Coronary artery (tissue), 2 donors: ENCODE results near the gene ASIC5.
A peak's percentile ranks its signal among the peaks of the same experiment; 100 is the strongest.
"Not testable (repeated sequence)": the region's sequence is repeated elsewhere in the genome, so short reads cannot be mapped to it uniquely, and the experiment has no call there.

Source experiments
- DNase-seq: peaks from one replicate; pipeline ENCODE4 v3.0.0-alpha.2; 2017; ENCODE audit warnings: low spot score
- H3K27ac ChIP-seq, 2 donors: fragments of 200-600 bp; sonication (generic); one replicate each; pipeline ENCODE4 v1.5.1; 2016 to 2019
- H3K4me3 ChIP-seq: fragments of 200-600 bp; sonication (generic); 2 replicates; pipeline ENCODE4 v1.5.1; 2016; ENCODE audit warnings: mild to moderate bottlenecking, moderate library complexity
- TF ChIP-seq, protein P1 (sequence below): fragments of 200-600 bp; sonication (generic); IDR thresholded peaks from one replicate; pipeline ENCODE4 v1.5.1; 2019; ENCODE audit warnings: antibody characterized with exemption

The ASIC5 gene

DNA sequence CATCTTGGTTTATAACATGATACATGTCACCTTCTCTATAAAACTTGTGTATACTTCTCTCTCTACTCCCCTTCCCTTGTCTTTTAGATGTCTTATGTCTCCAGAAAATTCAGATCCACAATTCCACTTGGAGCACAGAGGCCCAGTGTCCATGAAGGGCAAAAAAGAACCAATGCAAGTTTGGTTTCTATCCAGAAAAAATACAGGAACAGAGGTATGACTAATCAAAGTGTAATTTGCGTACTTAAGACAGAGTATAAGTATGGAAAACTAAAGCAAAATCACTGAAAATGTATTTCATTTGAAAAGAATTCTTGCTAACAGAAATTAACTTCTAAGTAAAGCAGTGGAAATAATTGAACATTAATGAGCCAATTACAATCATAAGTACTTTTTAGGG lies 61.1 kb downstream of the ASIC5 start:
- Histone ChIP-seq H3K27ac (peak overlapping the region; percentile 55 to 58), H3K4me3 (no peak overlapping the region)
- TF ChIP-seq, protein P1, sequence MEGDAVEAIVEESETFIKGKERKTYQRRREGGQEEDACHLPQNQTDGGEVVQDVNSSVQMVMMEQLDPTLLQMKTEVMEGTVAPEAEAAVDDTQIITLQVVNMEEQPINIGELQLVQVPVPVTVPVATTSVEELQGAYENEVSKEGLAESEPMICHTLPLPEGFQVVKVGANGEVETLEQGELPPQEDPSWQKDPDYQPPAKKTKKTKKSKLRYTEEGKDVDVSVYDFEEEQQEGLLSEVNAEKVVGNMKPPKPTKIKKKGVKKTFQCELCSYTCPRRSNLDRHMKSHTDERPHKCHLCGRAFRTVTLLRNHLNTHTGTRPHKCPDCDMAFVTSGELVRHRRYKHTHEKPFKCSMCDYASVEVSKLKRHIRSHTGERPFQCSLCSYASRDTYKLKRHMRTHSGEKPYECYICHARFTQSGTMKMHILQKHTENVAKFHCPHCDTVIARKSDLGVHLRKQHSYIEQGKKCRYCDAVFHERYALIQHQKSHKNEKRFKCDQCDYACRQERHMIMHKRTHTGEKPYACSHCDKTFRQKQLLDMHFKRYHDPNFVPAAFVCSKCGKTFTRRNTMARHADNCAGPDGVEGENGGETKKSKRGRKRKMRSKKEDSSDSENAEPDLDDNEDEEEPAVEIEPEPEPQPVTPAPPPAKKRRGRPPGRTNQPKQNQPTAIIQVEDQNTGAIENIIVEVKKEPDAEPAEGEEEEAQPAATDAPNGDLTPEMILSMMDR = no peak
- no peak for DNase-seq

DNA sequence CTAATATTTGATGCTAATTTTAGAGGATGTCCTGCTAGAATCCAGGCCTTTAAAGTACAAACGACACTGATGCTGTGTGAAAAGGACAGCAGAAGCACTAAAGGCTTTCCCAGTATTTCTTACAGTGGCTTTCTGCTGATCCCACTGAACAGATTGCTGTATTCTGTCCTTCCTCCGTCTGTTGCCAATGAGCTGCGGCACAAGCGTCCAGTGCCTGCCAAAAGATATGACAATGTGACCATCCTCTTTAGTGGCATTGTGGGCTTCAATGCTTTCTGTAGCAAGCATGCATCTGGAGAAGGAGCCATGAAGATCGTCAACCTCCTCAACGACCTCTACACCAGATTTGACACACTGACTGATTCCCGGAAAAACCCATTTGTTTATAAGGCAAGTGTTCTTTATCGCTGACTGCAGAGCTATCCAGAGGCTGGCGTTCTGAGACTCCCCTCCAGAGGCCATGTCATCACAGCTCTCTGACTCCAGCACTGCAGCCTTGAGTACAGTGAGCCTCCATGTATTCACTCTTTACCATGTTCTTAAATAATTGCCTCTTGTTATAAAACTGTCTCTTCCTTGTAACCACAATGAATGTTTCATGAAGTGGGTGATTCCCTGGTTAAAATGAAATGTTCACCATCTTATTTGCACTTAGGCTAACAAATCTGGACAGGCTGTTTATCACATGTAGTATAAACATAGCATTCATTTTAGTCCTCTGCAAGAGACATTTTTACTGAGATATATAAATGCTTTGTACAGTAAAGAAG lies 63.7 kb downstream of the ASIC5 start:
- Histone ChIP-seq H3K4me3 (no peak overlapping the region), H3K27ac (peak overlapping the region in 1 of 2 donors; percentile 17)
- DNase-seq = no peak
- TF ChIP-seq, protein P1 = no peak

DNA sequence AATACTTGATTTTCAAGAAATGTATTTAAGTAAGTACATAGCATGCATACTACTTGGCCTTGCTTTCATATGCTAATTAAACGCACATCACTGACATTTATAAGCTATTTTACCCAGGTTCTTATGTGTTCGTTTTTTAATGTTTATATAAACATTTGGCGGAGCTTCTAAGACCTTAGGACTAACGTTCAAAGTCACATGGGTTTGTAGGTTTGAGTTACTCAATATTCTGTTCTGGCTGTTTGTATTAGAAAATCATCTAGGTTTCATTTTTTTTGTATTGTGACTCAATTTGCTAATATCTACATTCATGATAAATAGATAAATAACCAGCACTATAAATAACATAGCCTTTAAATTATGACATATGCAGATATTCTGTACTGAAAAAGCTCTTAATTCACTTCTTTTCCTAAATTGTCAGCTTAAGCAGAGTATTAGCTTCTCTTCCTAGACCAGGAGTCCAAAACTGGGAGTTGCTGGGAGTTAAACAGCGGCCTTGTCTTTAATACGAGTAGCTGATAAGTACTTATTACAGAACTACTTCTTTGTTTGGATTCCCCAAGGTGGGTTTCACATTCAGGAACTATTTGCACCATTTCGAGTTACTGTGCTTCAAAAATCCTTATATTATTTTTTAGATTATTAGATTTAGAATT lies 65.3 kb downstream of the ASIC5 start:
- no peak for DNase-seq
- Histone ChIP-seq H3K4me3 (no peak overlapping the region), H3K27ac (no peak overlapping the region)
- TF ChIP-seq, protein P1 = no peak

DNA sequence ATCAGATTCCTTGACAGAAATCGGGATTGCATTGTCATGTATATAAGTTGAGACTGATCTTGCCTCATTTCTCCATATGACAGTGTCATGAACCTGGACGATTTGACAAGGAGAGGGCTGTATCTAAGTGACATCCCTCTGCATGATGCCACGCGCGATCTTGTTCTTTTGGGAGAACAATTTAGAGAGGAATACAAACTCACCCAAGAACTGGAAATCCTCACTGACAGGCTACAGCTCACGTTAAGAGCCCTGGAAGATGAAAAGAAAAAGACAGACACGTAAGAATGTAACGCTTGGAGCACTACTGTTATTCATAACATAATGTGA lies 66.3 kb downstream of the ASIC5 start:
- TF ChIP-seq, protein P1 = no peak
- DNase-seq = no peak
- peak overlapping the region; percentile 36 to 62 for H3K27ac ChIP-seq
- no peak overlapping the region for H3K4me3 ChIP-seq

DNA sequence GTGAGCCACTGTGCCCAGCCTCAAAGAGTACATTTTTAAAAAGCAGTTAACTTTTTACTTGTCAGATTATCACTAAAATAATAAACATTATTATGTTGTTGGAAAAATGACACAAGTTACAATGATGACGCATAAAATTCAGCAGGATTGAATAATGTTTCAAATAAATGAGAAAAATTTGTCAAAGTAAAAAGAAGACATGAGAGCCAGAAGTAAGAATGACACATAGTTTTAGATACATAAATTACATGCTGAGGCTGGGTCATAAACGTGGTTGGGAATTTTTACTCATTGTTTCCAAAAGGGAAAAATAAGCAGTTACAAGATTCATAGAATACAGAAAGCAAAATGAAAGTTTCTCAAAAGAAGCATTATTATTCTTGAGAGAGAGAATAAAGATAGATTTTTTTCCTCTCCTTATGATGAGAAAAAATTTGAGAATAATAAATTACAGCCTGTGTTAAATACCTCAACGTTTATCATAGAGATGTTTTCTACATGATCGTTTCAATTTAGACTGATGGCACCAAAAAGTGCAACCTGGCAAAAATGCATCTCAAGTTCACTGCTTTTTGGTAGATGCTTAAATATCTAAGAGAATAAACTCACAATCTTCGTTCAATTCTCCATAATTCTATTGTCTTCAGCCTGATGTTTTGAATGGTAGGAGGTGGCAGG lies 66.8 kb downstream of the ASIC5 start:
- Histone ChIP-seq H3K4me3 (no peak overlapping the region), H3K27ac (peak overlapping the region; percentile 36 to 62)
- DNase-seq = no peak
- TF ChIP-seq, protein P1 = no peak

DNA sequence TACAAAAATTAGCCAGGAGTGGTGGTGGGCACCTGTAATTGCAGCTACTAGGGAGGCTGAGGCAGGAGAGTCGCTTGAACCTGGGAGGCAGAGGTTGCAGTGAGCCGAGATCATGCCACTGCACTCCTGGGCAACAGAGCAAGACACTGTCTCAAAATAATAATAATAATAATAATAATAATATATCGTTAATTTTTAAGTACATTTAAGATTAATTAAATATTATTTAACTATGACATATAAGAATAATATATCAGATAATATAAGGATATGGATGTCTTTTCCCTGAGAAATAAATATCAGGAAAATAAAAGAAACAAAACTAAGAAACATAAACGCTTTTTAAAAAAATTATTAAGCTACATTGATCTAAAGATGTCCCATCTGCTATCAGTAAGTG lies 68.5 kb downstream of the ASIC5 start:
- not testable (repeated sequence) for H3K27ac ChIP-seq, H3K4me3 ChIP-seq, DNase-seq

DNA sequence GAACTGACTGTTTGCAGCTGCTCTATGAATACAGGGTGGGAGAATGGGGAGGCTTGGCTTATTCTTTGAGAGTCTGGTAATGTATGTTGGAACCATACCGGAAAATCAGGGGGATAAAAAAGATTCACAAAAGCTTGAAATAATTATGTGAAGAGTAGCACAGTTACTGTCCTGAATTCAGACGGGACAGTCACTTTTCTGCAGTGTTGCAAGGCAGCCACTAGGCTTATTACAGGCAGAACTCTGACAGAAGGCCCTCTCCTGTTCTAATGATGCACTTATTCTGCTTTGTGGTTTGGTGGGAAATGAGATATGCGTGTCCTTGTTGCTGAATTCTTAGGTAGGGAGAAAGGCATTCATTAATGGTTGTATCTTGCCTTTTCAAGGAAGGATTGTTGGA lies 70.1 kb downstream of the ASIC5 start:
- TF ChIP-seq, protein P1 = no peak
- no peak overlapping the region for H3K4me3 ChIP-seq
- DNase-seq = no peak
- no peak overlapping the region for H3K27ac ChIP-seq
